Amniotic stem cell (primary cell): ENCODE data around the gene GNAS.

Source experiments
- DNase-seq: peaks from one replicate; lab custom pipeline; 2025; lab: John Stamatoyannopoulos, UW

The GNAS gene

GRCh38 chr20:58880994-58881752 lies 28.7 kb downstream of the GNAS start:
- DNase-seq = no peak

GRCh38 chr20:58882704-58883089 lies 30.2 kb downstream of the GNAS start:
- no peak for DNase-seq

GRCh38 chr20:58883241-58883691 lies 30.8 kb downstream of the GNAS start:
- DNase-seq = no peak

- DNase-seq = no peak
Observed at GRCh38 chr20:58884966-58885365, 32.5 kb downstream of the GNAS start.

GRCh38 chr20:58886546-58886945 lies 34.0 kb downstream of the GNAS start:
- DNase-seq = no peak

- DNase-seq = no peak
Observed at GRCh38 chr20:58888103-58888502, 35.6 kb downstream of the GNAS start.

- DNase-seq = peak; percentile 40
Observed at GRCh38 chr20:58888521-58889333, 36.2 kb downstream of the GNAS start.

- DNase-seq = no peak
Observed at GRCh38 chr20:58889334-58889760, 36.8 kb downstream of the GNAS start.

- no peak for DNase-seq
Observed at GRCh38 chr20:58889798-58890517, 37.4 kb downstream of the GNAS start.

- peak; percentile 53 for DNase-seq
Observed at GRCh38 chr20:58890518-58891085, 38.1 kb downstream of the GNAS start.

- DNase-seq = peak; percentile 52
Observed at GRCh38 chr20:58891086-58891717, 38.7 kb downstream of the GNAS start.

- no peak for DNase-seq
Observed at GRCh38 chr20:58891718-58892140, 39.2 kb downstream of the GNAS start.

GRCh38 chr20:58892141-58892931 lies 39.8 kb downstream of the GNAS start:
- peak; percentile 22 for DNase-seq

- no peak for DNase-seq
Observed at GRCh38 chr20:58892932-58893224, 40.4 kb downstream of the GNAS start.

- DNase-seq = peak; percentile 14
Observed at GRCh38 chr20:58893355-58894120, 41.0 kb downstream of the GNAS start.

GRCh38 chr20:58894652-58895447 lies 42.3 kb downstream of the GNAS start:
- DNase-seq = no peak

- DNase-seq = no peak
Observed at GRCh38 chr20:58895448-58896180, 43.1 kb downstream of the GNAS start.

GRCh38 chr20:58896820-58897219 lies 44.3 kb downstream of the GNAS start:
- no peak for DNase-seq

- DNase-seq = no peak
Observed at GRCh38 chr20:58897488-58897887, 45.0 kb downstream of the GNAS start.
